Muscle of arm (tissue), 12 donors: ENCODE results near the gene SIRPB2. TPM values are rescaled to one million over a fixed set of nuclear protein-coding genes. Genes with fewer than 3 reads are reported as not detected.

ENCODE experiments used
- DNase-seq: peaks from one replicate; pipeline ENCODE4 v3.0.0-alpha.2; 2013
- polyA plus RNA-seq, 12 donors: library from polyadenylated mRNA; unstranded; fragments of 120-200 nt; gene quantifications; one replicate each; pipeline ENCODE4 v1.2.1, GENCODE V29; 2013; ENCODE audit not compliant: insufficient read length in 12 of 12

The SIRPB2 gene
- polyA plus RNA-seq, 12 donors, result 0.84 to 4.1 (median 1.5) TPM; not detected in 2

DNA sequence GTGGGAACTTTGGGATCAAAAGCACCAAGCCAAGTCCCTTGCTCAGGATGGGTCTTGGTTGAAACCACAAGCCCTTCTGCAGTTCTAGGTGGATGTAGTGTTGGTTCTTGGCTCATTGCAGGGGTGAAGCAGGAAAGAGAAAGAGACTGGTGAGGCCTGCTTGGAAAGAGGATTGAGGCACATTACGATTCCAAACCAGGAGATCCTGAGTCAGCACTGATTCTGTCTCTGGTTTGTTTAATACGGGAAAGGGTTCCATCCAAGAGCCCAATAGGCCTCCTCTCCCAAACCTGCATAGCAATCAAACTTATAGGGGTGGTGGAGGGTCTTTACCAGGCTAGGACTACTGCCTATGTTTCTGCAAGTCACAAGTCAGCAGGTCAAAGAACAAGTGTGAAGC lies 48.9 kb downstream of the SIRPB2 start:
- no peak for DNase-seq

DNA sequence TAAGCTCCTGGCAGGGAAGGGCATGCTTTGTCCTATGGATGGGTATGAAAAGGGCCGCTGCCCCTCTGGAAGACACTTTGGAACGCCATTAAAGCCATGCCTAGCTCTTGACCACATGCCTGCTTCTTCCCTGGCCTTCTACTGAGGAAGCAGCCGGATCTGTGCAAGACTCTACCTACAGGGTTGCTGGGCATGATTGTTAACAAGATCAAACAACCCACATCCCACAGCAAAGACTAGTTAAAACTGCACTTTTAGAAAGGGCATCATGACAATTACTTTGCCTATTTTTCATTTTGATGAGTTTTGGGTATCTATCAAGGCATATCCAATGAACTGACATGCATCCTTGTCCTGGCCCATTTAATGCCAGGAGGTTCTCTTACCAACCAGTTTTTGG lies 50.1 kb downstream of the SIRPB2 start:
- no peak for DNase-seq

DNA sequence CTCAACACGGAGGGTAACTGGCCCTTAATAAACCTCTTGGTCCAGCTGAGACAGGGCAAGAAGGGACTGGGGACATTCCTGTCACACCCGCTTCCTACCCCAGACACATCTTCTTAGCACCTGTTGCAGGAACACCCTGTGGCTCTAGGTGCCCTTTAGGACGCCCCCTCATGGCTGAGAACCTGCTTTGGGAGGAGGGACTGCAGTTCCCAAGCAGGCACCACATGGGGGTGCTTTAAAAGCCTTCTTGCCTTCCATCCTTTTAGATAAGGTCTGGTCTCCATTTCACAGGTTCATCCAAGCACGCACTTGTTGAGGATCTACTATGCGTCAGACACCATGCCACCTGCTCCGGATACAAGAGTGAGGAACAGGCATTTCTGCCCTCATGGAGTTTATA lies 51.2 kb downstream of the SIRPB2 start:
- DNase-seq, result no peak

DNA sequence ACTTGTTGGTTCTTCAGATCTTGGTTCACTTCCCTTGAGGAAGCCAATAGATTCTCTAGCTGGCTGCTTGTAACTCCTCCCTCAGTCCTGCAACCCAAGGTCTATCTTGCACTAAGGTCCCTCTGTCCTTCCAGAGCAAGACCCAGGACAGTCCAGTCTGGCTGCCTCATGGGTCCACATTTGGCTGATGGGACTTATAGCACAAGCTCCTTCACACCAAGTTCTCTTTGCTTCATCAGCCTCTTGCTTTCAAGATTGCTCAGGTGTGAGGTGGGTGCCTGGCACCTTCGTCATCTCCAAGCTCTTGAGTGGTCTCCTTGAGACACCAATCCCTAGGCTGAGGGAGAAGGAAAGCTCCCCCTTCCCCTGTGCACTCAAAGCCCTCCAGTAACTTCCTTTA lies 52.9 kb downstream of the SIRPB2 start:
- DNase-seq, result no peak

DNA sequence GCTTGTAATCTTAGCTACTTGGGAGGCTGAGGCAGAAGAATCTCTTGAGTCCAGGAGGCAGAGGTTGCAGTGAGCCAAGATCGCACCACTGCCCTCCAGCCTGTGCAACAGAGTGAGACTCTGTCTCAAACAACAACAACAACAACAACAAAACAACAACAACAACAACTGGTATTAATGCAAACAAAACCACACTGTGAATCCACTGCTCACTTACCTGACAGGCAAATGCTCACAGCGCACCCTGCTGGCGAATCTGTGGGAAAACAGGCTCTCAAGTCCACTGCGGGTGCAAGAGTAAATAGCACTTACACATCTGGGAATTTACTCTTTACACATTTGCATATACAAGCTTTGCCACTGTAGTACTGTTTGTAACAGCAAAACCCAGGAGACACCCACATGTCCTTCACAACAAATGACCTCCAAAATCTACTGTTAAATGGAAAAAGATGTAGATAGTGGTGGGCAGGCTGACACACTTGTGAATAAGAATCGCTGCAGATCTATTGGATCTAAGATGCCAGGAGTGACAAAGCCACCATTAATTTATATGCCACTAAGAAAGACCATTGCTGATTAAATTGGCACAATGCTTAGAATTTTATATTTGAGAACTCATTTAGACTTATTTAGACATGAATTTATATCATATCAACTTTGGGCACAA lies 53.9 kb downstream of the SIRPB2 start:
- DNase-seq, result peak; percentile 59

DNA sequence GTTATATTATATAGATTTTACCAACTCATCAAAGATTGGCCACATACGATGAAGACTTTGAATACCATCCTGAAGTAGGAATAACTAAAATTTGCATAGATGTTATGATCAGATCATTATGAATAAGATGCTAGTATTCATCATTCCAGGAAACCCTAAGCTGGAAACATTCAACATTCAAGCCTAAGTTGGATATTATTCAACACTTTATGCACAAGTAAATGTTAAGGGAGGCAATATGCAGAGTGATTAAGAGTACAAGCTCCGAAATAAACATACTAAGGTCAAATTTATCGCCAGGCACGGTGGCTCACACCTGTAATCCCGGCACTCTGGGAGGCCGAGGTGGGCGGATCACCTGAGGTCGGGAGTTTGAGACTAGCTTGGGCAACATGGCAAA lies 55.0 kb downstream of the SIRPB2 start:
- DNase-seq, result no peak

DNA sequence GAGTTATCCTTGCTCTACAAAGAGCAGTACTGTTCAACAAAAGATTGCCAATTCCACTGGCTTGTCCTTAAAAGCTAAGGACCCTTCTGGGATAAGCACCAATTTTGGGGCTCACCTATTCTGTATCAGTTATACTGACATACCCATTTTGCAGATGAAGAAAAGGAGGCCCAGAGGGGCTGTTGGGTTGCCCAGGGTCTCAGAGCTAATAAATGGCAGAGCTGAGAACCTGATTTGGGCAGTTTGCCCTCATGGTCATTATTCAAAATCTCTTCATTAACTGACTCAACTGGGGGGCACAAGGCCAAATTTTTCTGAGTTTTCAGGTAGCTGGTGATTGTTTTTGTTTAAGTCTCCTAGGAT lies 55.9 kb downstream of the SIRPB2 start:
- no peak for DNase-seq

DNA sequence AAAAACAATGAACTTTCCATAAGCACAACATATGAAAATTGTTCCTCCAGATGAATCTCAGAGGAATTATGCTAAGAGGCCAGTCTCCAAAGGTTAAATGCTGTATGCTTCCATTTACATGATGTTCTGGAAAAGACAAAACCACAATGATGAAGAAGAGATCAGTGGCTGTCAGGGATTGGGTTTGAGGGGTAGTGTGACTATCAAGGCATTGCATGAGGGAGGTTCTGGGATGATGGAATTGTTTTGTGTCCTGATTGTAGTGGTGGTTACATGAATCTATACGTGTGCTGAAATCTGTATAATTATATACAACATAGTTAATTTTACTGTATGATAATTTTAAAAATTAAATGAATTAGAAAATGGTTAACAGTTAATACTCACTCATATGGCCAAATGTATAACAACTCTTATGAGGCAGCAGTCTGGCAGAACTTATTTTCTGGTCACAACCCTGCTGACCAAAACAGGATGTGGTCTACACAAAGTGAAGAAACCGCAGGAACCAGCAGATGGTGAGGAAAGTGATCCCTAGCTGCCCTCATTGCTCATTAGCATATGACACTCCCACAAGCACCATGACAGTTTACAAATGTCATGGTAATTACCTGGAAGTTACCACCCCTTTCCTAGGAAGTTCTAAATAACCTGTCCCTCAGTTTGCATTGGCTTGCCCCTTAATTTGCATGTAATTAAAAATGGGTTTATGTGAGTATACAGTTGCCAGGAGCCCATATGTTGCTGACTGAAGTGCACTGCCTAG lies 56.5 kb downstream of the SIRPB2 start:
- peak; percentile 25 for DNase-seq

DNA sequence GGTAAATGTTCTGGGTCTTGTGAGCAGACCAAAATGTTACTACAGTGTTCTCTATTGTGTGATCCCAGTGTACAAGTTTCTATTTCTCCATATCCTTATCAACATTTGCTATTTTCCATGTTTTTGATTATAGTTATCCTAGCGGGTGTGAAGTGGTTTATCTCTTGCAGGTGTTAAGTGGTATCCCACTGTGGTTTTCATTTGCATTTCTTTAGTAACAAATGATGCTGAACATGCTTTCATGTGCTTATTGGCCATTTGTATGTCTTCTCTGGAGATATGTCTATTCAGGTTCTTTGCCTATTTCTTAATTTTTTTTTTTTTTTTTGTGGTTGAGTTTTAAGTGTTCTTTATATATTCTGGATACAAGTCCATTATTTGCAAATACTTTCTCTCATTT lies 60.1 kb downstream of the SIRPB2 start:
- DNase-seq, result no peak

DNA sequence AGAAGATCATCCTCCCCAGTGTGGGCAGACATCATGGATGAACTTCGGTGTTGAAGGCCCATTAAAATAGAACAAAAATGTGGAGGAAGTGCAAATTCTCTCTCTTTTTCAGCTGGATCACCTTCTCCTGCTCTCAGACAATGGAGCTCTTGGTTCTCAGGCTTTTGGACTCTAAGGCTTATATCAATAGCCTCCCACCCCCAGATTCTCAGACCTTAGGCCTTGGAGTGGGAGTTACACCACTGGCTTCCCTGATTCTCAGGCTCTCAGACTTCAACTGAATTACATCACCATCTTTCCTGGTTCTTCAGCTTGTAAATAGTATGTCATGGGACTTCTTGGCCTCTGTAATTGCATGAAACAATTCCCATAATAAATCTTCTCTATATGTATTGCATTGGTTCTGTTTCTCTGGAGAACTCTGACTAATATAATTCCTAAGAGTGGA lies 61.2 kb downstream of the SIRPB2 start:
- DNase-seq, result no peak

DNA sequence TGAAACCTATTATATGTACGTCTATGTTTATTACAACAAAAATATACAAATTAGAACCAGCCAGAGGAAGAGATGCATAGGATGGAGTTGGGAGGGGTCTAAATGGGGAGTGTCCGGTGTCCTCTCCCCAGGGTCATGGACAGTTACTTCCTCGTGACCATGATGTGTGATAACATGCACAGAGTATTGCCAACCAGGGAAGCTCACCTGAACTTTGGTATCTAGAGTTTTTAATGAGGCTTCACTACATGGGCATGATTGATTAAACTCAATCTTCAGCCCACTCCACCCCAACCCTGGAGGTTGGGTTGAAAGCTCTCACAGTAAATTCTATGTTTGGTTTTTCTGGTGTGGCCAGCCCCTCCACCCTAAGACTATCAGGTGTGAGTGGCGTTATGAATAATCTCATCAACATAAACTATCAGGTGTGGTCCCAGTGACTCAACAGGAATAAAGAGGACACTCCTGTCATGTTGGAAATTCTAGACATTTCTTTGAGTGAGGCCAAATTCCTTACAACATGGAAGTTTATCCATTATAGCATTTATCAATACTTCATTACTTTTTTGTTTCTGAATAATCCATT lies 62.0 kb downstream of the SIRPB2 start:
- DNase-seq, result no peak

DNA sequence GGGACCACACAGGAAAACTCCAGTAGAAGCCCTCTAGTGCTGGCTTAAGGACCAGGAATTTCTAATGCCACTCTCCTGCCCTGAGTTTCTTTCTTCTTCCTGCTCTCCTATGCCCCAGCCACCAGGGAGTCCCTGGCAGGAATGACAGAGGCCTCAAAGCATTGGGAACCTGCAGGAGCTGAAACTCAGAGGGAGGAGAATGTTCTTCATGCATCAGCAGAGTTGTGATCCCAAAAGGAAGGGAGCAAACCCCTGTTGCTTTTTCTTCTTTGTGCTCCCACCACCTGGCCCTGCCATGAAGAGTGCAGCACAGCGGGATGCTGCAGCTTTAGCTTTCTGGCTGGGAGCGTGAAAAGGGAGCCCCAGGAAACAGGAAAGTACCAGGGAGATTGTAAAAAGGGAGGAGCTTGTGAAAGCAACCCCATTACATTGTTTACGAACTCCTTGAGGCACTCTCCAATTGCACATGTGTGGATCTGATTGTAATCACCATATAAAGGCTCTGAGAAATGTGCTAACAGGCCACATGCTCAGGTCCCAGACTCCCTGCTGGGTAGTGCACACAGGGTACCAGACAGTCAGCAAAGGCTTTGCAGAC lies 63.7 kb downstream of the SIRPB2 start:
- no peak for DNase-seq

DNA sequence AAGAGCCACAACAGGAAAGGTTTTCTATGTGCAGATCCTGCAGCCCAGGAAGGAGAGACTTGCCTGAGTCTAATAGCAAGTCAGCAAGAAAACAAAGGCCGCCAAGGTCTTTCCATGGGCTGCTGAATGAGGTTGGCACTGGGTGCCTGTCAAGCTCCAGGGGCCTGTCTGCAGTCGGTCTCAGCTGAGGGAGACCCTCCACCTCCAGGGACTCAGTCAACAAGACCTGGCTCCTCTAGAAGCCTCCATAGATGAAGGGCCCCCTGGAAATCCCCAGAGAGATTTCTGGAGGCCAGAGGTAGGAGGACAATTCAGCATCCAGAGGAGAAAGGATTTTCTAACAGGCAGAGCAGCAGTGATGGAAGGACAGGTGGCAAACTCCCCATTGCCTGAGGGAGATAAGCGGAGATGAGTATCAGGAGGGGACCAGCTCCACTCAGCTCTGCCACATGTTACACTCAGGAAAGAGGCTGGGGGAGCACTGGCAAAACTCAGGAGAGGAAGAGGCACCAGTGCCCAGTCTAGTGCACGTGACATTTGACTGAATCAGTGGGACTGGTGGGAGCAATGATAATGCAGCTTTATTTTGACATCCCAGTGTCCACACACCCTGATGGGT lies 64.9 kb downstream of the SIRPB2 start:
- no peak for DNase-seq

Other genes with a start within 250 kb of the SIRPB2 start
- 10 to 100 TPM in 1 of 12 donors, 1 to 10 TPM in 10, not detected in 1; 3.7 to 10.4 (median 5.4) TPM for gene SNPH, start 225.1 kb downstream of the SIRPB2 start, polyA plus RNA-seq
- gene SDCBP2, start 162.3 kb downstream of the SIRPB2 start, polyA plus RNA-seq, result 1 to 10 TPM in 11 of 12 donors, not detected in 1; 1.3 to 8.0 (median 1.8) TPM
- 100 to 1,000 TPM; 235 to 628 (median 298) TPM for gene FKBP1A, start 98.4 kb downstream of the SIRPB2 start, polyA plus RNA-seq
- gene NSFL1C, start 24.6 kb downstream of the SIRPB2 start, polyA plus RNA-seq, result 10 to 100 TPM in 11 of 12 donors, not detected in 1; 61.3 to 75.1 (median 66.6) TPM
- gene SIRPD, start 66.3 kb upstream of the SIRPB2 start, polyA plus RNA-seq, result under 1 TPM in 1 of 12 donors, not detected in 11; 0.12 TPM
- 1 to 10 TPM in 7 of 12 donors, under 1 TPM in 3, not detected in 2; 0.50 to 3.0 (median 1.2) TPM for gene SIRPB1, start 128.6 kb upstream of the SIRPB2 start, polyA plus RNA-seq
- gene SIRPG, start 166.4 kb upstream of the SIRPB2 start, polyA plus RNA-seq, result 1 to 10 TPM in 1 of 12 donors, under 1 TPM in 3, not detected in 8; 0.19 to 1.6 (median 0.45) TPM